HG03521 (cell line): ENCODE results near the gene LZTR1.

ENCODE experiments used
- ATAC-seq: cut with Tn5 transposase; IDR thresholded peaks from one replicate; pipeline ENCODE4 v1.9.1; 2021; ENCODE audit warnings: mild to moderate bottlenecking, moderate library complexity; ENCODE audit not compliant: unreplicated experiment

The LZTR1 gene

DNA sequence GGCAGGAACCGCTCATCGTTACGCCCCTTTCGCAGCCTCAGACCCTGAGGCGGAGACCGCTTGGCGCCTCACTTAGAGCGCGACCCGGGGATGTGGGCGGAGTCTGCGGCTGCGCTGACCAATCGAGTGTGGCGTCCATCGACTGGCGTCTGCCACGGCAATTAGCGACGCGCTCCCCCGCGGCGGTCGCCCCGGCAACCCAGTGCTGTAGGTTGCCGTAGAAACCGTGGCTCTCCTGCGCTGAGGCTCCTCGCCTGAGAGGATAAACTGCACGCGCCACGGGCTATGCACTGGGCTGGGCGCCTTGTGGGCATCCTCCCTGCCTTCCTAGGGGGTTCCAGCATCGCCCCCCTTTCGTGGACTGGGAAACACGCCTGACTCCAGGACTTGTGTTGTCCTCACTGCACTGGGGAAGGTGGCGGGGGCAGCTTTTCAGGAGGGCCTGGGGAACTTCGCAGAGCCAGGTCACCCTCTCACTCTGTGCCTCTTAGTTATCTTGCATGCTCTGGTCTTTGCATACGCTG, 32.2 kb downstream of the LZTR1 start:
- ATAC-seq, result peak; percentile 91

DNA sequence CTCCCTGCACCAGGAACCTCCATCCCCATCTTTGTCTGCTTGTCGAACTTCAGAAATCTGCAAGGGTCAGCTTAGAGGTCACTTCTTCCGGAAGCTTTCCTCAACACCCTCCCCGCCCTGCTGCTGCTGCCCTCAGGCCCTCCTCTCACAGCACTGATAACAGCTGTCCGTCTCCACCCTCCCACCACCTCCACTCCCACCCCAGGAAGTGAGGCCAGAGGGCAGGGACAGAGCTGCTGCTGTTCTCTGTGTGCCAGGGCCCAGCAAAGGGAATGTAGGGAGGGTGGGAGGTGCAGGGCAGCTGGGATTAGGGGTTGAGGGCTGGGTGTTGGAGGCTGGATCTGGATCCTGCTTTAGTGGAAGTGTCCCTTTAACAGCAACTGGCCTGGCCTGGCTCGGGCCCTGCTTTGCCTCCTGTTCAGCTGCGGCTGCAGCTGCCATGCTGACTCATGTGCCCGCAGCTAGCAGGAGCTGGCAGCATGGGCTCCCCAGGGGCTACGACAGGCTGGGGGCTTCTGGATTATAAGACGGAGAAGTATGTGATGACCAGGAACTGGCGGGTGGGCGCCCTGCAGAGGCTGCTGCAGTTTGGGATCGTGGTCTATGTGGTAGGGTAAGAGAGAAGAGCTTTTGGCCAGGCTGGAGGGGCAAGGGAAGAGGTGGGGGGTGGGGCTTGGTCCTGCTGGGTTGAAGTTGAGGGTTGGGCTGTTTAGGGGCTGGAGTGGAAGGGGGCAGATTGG, 32.8 kb downstream of the LZTR1 start, which contains the start of gene P2RX6:
TSS of gene P2RX6 (plus strand) at position 440 of the 740 bp plus-strand sequence. CDS start at position 450, 10 bp downstream.
- ATAC-seq, result no peak

GRCh38 chr22:21015466-21016006, 33.4 kb downstream of the LZTR1 start:
- ATAC-seq, result no peak

DNA sequence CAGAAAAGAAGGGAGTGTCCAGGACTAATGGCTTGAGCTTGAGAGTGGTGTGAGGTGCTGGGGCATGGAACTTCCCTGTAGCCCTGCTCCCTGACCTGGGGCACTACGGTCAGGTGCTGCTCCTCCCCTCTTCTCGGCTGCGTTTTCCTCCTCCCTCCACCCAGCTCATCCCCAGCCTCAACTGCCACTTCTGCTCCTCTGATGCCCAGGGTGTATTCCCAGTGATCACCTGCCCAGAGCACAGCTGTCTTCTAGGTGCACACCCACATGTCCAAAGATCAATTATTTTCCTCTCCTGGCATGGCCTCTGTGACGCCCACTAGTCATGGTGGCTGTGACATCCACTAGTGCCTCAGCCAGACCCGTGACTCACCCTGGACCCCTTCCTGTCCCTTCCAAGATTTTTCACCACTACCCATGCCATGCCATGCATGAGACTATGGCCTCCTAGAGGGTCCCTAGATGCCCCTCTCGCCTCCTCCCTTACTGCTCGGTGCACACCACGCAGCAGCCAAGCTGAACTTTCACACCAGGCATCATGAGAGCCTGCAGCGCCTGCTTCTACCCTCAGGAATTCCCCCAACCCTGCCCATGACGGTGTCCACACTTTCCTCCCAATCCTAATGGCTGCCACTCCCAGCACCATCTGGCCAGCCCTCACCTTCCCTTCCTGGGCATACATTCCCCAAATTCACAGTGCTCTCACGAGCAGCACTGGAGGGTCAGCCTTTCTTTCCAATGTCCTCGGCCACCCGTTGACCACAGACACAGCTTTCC, 34.7 kb downstream of the LZTR1 start:
- ATAC-seq, result no peak

- no peak for ATAC-seq
Measured at GRCh38 chr22:21018314-21018713, 36.2 kb downstream of the LZTR1 start.

DNA sequence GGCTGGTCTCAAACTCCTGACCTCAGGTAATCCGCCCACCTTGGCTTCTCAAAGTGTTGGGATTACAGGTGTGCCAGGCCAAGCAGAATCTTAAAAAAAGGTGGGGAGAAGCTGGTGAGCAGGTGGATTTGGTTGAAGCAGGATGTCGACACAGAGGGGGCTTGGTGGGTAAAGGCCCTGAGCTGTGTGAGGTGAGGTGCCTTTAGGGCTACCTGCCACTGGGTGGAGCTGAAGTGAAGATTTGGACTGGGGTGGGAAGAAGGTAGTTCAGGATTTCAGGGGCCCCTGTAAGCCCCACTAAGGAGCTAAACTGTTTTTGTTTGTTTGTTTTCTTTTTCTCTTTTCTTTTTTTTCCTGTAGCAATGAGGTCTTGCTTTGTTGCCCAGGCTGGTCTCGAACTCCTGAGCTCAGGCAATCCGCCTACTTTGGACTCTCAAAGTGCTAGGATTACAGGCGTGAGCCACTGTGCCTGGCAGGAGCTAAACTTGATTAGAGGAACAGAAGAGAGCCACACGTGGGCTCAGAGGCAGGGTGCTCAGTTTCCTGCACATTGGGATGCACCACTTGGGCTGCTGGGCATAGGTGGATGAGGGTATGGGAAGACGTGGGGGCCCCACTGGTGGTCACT, 38.8 kb downstream of the LZTR1 start:
- ATAC-seq, result no peak

- no peak for ATAC-seq
Measured at GRCh38 chr22:21022507-21022906, 40.4 kb downstream of the LZTR1 start.

GRCh38 chr22:21022955-21023614, 41.0 kb downstream of the LZTR1 start:
- no peak for ATAC-seq

DNA sequence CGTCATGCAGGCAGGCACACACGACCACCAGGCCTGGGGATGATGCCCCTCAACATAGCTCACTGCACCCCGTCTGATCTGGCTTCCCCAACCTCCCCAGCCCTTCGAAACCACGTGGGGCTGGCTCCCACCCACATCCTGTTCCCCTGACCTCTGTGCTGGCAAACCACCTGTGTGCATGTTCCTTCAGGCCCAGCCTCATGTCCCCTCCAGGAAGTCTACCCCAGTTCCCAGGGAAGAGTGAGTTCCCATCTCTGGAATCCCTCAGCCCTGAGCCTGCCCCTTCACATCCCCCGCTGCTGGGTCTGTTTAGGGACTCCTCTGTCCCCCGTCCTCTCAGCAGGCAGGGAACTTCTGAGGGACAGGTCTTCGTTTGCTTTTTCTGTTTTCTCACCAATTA, 43.2 kb downstream of the LZTR1 start:
- no peak for ATAC-seq

DNA sequence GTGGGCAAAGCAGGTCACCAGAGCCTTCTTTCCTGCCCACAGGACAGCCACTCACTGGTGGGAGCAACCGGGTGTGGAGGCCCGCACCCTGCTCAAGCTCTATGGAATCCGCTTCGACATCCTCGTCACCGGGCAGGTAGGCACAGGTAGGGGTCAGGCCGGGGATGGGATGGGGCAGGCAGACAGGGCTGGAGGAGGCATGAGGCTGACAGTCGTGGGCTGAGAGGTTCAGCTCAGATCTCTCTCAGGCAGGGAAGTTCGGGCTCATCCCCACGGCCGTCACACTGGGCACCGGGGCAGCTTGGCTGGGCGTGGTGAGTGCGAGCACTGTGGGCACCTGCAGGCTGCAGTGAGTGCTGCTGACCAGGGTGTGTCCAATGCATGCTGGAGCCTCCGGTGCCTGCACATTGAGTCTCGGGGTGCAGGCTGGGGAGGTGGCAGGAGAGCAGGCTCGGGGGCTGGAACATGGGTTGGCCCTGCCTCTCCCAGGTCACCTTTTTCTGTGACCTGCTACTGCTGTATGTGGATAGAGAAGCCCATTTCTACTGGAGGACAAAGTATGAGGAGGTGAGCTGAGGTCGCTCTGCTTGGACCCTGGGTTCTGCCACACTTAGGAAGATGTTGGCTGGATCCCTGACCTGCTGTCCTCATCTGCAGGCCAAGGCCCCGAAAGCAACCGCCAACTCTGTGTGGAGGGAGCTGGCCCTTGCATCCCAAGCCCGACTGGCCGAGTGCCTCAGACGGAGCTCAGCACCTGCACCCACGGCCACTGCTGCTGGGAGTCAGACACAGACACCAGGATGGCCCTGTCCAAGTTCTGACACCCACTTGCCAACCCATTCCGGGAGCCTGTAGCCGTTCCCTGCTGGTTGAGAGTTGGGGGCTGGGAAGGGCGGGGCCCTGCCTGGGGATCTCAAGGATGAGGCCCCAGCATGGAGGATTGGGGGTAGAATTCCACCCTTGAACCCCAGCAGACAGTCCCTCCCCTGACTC, 44.0 kb downstream of the LZTR1 start:
- ATAC-seq, result no peak

GRCh38 chr22:21026783-21027692, 44.9 kb downstream of the LZTR1 start:
- ATAC-seq, result no peak

DNA sequence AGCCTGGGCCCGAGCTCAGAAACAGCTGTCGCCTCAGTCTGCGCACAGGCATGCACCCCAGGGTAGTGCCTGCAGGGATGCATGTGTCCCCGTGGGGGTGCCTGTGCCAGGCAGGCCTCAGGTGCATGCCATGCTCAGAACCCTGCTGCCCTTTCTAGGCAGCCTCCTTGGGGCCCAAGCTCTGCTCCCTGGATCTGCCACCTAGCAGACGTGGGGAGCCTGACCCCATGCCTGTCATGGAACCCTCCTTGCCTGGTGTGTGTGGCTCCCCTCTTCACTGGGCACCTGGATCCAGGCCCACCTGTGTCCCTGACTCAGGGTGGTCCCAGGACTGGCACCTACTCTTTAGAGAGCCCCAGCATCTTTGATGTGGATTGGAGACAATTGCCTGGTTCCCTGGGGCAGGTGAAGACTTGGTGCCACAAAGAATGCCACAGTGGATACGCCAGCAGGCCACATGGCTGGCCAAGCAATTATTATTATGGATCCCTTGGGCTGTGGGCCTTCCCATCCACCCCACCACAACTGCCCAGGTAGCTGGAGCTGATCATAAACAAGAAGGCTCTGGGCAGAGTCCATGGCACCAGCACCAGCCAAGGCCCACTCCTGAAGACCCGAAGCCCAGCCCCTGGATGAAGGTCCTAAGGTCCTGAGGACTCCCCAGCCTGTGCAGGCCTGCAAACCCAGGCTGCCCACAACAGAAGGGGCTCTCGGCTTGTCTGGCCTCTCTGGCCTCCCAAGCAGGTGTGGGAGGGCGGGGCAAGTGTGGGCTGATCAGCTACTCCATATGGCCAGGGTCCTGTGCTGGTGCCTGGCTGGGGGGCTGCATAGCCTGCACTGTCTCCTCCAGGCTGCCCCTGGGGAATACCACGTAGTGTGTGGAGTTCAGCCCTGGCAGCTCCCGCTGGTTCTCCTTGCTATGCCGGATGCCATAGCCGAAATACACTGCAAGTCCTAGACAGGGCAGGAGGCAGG, 46.5 kb downstream of the LZTR1 start:
- ATAC-seq, result no peak

GRCh38 chr22:21029486-21030025, 47.5 kb downstream of the LZTR1 start:
- ATAC-seq, result no peak

GRCh38 chr22:21030032-21030431, 47.9 kb downstream of the LZTR1 start:
- no peak for ATAC-seq

- ATAC-seq, result no peak
Measured at GRCh38 chr22:21030621-21031544, 48.8 kb downstream of the LZTR1 start.

DNA sequence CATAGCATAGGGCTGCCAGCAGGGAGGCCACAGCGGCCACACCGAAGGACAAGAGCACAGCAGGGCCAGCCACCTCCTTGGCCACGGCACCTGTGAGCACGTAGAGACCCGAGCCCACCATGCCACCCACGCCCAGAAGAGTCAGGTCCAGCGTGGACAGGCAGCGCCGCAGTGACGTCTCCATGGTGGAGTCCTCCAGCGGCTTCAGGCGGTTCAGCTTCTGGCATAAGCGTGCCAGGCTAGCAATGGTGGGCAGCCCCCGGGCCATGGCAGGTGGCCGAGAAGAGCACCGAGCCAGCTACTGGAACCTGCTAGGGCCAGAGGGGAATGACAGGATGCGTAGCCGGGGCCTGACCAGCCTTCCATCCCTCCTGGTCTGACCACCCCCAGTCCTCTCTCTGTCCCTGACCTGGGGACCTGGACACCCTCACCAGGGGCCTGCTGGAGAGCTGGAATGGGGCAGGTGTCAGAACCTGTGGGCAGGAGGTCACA, 49.5 kb downstream of the LZTR1 start:
- ATAC-seq, result no peak
